Airway epithelial cell (primary cell): Measurements from ENCODE around the gene UROC1. TPM values are rescaled to one million over a fixed set of nuclear protein-coding genes. Genes with fewer than 3 reads are reported as not detected.

Experiments used
- total RNA-seq: library from RNA; depleted of rRNA; stranded (reverse); fragments of >200 nt; gene quantifications from 2 replicates; pipeline ENCODE4 v1.2.3, GENCODE V29; 2015

The UROC1 gene
- total RNA-seq: not detected in 2 replicates

GRCh38 chr3:126517291-126517951, at the start of gene UROC1:
UROC1 (minus strand) TSS chr3:126517773; CDS start chr3:126517719, 54 bp downstream.

GRCh38 chr3:126558336-126559071, 40.9 kb upstream of the UROC1 start, which contains the start of gene C3orf22:
C3orf22 (minus strand) TSS chr3:126558932; CDS start chr3:126553390, 5,542 bp downstream.

GRCh38 chr3:126523745-126524428, 6.3 kb upstream of the UROC1 start, which contains the start of gene CHST13:
CHST13 (plus strand) TSS chr3:126524155; CDS start chr3:126524333, 178 bp downstream.

GRCh38 chr3:126475413-126476114, 42.0 kb downstream of the UROC1 start, which contains the start of gene ZXDC:
ZXDC (minus strand) TSS chr3:126475891; CDS start chr3:126475865, 26 bp downstream.

Other genes with a start within 250 kb of the UROC1 start
- gene KLF15, start 160.4 kb downstream of the UROC1 start, total RNA-seq: 0.51 and 0.63 TPM in 2 replicates
- not detected in 2 replicates for gene CFAP100, start 122.9 kb downstream of the UROC1 start, total RNA-seq
- gene ZXDC, start 41.9 kb downstream of the UROC1 start, total RNA-seq: 13.7 and 21.7 TPM in 2 replicates
- gene CHST13, start 6.4 kb upstream of the UROC1 start, total RNA-seq: not detected in 2 replicates
- not detected in 2 replicates for gene C3orf22, start 41.2 kb upstream of the UROC1 start, total RNA-seq
- 9.7 TPM in 2 replicates for gene TXNRD3, start 137.4 kb upstream of the UROC1 start, total RNA-seq
- gene CHCHD6, start 186.5 kb upstream of the UROC1 start, total RNA-seq: 26.4 and 32.6 TPM in 2 replicates